ENCODE results near the gene AKNA. TPM values are rescaled to one million over a fixed set of nuclear protein-coding genes. Genes with fewer than 3 reads are reported as not detected.

AKNA gene
- total RNA-seq = 13.4 and 16.6 TPM in 2 replicates
- long read RNA-seq = 0 reads

DNA sequence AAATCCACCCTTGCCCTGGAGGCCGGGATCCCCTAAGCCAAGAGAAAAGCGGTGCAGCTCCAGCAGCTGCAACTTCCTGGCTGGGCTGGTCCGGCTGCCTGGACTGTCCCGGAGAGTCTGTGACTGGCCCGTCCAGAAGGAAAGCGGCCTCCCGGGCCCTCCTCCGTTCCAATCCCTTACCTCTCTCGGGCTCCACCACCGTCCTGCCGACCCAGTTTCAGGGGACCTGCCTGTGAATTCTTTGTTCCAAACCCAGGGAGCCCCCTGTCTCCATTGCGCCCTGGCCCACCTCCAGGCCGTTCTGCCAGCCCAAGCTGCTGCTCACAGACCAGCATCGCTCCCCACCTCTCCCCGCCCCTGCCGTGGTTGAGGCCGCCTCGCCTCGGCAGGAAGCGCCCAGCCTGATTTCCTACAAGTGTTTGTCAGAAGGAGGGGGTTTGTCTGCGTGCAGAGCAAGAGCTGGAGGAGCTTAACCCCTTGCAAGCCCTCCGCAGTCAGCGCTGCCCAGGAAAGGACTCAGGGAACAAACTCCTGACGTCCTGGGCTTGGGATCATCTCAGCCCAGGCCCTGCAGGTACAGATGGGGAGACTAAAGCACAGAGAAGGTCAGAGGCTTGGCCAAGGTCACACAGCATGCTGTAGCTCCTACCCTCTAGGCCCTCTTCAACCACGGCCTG is at the start of gene AKNA:
Gene AKNA (minus strand): TSS at position 303 of the 677 bp plus-strand sequence. CDS start 6,649 bp downstream, outside the sequence.
- peak within 1 kb of the TSS; percentile 85 for H3K4me3 Mint-ChIP-seq
- DNase-seq (ENCODE audit: low read depth, low spot score) = peak; percentile 61
- H3K27ac Mint-ChIP-seq (ENCODE audit: unreplicated experiment) = peak within 1 kb of the TSS; percentile 97
- no peaks in the 10 kb centered on the region for H3K27me3 Mint-ChIP-seq (ENCODE audit: low read depth)
- peaks cover 65% of the 10 kb centered on the region for H3K4me1 Mint-ChIP-seq
- TF ChIP-seq, protein P1, sequence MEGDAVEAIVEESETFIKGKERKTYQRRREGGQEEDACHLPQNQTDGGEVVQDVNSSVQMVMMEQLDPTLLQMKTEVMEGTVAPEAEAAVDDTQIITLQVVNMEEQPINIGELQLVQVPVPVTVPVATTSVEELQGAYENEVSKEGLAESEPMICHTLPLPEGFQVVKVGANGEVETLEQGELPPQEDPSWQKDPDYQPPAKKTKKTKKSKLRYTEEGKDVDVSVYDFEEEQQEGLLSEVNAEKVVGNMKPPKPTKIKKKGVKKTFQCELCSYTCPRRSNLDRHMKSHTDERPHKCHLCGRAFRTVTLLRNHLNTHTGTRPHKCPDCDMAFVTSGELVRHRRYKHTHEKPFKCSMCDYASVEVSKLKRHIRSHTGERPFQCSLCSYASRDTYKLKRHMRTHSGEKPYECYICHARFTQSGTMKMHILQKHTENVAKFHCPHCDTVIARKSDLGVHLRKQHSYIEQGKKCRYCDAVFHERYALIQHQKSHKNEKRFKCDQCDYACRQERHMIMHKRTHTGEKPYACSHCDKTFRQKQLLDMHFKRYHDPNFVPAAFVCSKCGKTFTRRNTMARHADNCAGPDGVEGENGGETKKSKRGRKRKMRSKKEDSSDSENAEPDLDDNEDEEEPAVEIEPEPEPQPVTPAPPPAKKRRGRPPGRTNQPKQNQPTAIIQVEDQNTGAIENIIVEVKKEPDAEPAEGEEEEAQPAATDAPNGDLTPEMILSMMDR (conservative IDR thresholded peaks at IDR 0.05) = no peak
- no peaks in the 10 kb centered on the region for H3K9me3 Mint-ChIP-seq
- no peaks in the 10 kb centered on the region for H3K36me3 Mint-ChIP-seq (ENCODE audit: low read depth)

- DNase-seq (ENCODE audit: low read depth, low spot score) = no peak
- TF ChIP-seq, protein P1 (conservative IDR thresholded peaks at IDR 0.05) = no peak
- H3K4me1 Mint-ChIP-seq = no peaks in the 10 kb centered on the region
- H3K9me3 Mint-ChIP-seq = no peaks in the 10 kb centered on the region
- H3K36me3 Mint-ChIP-seq (ENCODE audit: low read depth) = no peaks in the 10 kb centered on the region
- H3K27me3 Mint-ChIP-seq (ENCODE audit: low read depth) = no peaks in the 10 kb centered on the region
- H3K27ac Mint-ChIP-seq (ENCODE audit: unreplicated experiment) = no peak overlapping the region
- no peak overlapping the region for H3K4me3 Mint-ChIP-seq
These were observed 49.7 kb upstream of the AKNA start for GRCh38 chr9:114437401-114437893.

GRCh38 chr9:114434878-114435311 is 47.1 kb upstream of the AKNA start:
- no peaks in the 10 kb centered on the region for H3K4me1 Mint-ChIP-seq
- no peaks in the 10 kb centered on the region for H3K36me3 Mint-ChIP-seq (ENCODE audit: low read depth)
- TF ChIP-seq, protein P1 (conservative IDR thresholded peaks at IDR 0.05) = peak; percentile 70
- H3K27me3 Mint-ChIP-seq (ENCODE audit: low read depth) = no peaks in the 10 kb centered on the region
- H3K27ac Mint-ChIP-seq (ENCODE audit: unreplicated experiment) = no peak overlapping the region
- H3K4me3 Mint-ChIP-seq = no peak overlapping the region
- no peak for DNase-seq (ENCODE audit: low read depth, low spot score)
- no peaks in the 10 kb centered on the region for H3K9me3 Mint-ChIP-seq

DNA sequence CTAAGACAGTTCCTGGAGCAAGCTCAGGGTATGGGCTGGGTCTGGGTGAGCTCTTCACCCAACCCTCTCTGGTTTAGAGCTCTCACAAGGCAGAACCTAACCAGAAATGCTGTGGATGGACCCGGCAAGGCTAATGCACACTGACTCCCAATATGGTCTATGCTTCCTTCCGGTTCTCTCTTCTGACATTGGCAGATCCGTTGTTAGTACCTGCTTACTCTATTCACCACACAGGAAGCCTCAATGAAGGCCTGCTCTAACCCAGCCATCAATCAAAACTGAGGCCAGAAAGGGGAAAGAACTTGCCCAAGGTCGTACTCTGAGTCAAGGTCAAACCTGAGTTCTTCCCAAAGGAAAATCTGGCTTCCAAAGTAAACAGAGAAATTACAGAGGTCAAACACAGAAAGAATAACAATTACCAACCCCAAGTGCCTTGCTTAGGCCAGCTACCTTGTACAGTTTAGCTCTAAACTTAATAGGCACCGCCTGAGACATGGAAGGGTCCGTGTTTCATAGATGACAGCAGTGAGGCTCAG is 46.0 kb upstream of the AKNA start:
- H3K9me3 Mint-ChIP-seq = no peaks in the 10 kb centered on the region
- no peaks in the 10 kb centered on the region for H3K27me3 Mint-ChIP-seq (ENCODE audit: low read depth)
- no peak overlapping the region for H3K4me3 Mint-ChIP-seq
- no peak for DNase-seq (ENCODE audit: low read depth, low spot score)
- H3K36me3 Mint-ChIP-seq (ENCODE audit: low read depth) = no peaks in the 10 kb centered on the region
- no peak overlapping the region for H3K27ac Mint-ChIP-seq (ENCODE audit: unreplicated experiment)
- TF ChIP-seq, protein P1 (conservative IDR thresholded peaks at IDR 0.05) = no peak
- H3K4me1 Mint-ChIP-seq = no peaks in the 10 kb centered on the region

GRCh38 chr9:114433086-114433485 is 45.3 kb upstream of the AKNA start:
- no peak overlapping the region for H3K27ac Mint-ChIP-seq (ENCODE audit: unreplicated experiment)
- no peak for DNase-seq (ENCODE audit: low read depth, low spot score)
- TF ChIP-seq, protein P1 (conservative IDR thresholded peaks at IDR 0.05) = no peak
- H3K9me3 Mint-ChIP-seq = no peaks in the 10 kb centered on the region
- no peaks in the 10 kb centered on the region for H3K36me3 Mint-ChIP-seq (ENCODE audit: low read depth)
- H3K4me3 Mint-ChIP-seq = no peak overlapping the region
- H3K4me1 Mint-ChIP-seq = no peaks in the 10 kb centered on the region
- no peaks in the 10 kb centered on the region for H3K27me3 Mint-ChIP-seq (ENCODE audit: low read depth)
